HG03135 (cell line): ENCODE results near the gene COL26A1.
"Not testable (repeated sequence)": the region's sequence is repeated elsewhere in the genome, so short reads cannot be mapped to it uniquely, and the experiment has no call there.

Source experiments
- ATAC-seq: cut with Tn5 transposase; IDR thresholded peaks from one replicate; pipeline ENCODE4 v1.9.1; 2021; ENCODE audit warnings: mild to moderate bottlenecking, moderate library complexity; ENCODE audit not compliant: unreplicated experiment

COL26A1 gene

DNA sequence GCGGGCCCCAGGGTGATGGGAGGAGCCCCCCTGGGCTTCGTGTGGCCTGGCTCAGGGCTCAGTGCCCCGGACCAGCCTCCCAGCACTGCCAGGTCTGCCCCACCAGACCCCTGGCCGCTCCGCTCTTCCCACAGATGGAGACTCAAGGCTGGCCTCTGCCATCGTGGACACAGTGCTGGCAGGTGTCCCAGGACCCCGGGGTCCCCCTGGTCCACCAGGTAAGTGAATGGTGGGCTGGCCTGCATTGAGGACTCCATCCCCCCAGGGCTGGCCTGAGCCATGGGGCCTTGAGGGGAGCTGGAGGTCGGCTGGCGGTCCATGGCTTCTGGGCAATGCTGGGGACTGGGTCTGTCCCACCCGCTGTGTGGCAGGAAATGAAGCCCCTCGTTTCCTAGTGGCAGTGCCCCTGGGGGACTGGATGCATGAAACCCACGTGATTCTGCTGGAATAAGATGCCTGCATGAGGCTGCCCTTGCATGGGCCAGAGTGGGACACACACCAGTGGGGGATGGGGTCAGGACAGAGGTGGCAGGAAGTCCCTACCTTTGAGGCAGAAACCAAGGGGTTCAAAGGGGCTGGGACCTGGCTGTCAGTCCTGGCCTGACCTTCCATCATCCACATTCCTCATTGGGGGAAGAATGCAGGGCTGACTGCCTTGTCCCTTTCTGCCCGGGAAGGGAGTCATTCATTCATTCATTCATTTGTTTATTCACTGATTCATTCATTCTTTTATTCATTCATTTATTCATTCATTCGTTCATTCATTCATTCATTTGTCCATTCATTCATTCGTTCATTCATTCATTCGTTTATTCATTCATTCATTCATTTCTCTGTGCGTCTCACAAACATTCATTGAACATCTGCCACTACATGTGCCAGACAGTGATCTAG lies 184.6 kb downstream of the COL26A1 start:
- ATAC-seq = no peak

DNA sequence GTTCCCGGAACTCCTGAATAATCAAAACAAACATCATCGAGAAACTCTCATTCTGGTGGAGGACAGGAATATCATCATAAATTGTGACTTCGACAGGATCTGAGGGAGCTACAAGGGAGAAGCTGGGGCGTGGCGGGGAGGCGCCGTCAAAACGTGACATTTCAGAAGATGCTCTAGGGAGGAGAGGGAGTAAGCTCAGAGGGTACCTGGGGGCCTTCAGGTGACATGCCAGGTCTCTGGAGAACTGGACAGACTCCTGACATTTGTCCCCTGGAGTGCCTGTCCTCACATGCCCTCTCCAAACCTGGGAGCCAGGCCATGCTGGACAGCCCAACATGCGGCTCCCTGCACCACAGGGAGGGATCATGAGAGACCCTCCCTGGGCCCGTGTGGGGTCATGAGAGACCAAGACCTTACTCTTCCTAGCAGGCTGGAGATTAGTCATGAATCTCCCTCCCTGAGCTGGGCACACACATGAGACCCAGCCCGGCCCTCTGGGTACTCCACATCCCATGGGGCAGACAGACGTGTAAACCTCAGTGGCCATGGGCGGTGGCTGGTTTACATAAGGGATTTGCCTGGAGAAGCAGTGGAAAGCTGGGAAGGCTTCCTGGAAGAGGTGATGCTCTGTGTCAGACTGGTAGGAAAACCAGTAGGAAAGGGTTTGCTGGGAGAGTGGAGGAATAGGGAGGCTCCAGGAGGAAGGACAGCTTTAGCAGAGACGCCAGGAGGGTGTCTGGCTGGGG lies 185.4 kb downstream of the COL26A1 start:
- no peak for ATAC-seq

DNA sequence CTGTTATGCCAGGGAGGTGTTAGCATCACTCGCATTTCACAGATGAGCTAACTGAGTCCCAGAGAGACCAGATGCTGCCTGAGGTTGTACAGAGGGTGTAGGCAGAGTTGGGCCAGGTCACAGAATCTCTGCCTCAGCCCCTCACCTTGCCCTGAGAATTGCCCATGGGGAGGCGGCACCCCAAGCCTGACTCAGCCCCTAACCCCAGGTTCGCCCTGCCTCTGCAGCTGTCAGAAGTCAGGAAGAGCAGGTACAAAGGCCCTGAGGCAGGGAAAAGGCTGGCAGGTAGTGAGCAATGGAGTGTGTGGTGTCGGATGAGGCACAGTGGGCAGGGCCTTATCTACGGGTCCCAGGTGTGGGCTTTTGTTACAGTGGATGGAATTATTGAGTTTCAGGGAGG lies 187.1 kb downstream of the COL26A1 start:
- no peak for ATAC-seq

DNA sequence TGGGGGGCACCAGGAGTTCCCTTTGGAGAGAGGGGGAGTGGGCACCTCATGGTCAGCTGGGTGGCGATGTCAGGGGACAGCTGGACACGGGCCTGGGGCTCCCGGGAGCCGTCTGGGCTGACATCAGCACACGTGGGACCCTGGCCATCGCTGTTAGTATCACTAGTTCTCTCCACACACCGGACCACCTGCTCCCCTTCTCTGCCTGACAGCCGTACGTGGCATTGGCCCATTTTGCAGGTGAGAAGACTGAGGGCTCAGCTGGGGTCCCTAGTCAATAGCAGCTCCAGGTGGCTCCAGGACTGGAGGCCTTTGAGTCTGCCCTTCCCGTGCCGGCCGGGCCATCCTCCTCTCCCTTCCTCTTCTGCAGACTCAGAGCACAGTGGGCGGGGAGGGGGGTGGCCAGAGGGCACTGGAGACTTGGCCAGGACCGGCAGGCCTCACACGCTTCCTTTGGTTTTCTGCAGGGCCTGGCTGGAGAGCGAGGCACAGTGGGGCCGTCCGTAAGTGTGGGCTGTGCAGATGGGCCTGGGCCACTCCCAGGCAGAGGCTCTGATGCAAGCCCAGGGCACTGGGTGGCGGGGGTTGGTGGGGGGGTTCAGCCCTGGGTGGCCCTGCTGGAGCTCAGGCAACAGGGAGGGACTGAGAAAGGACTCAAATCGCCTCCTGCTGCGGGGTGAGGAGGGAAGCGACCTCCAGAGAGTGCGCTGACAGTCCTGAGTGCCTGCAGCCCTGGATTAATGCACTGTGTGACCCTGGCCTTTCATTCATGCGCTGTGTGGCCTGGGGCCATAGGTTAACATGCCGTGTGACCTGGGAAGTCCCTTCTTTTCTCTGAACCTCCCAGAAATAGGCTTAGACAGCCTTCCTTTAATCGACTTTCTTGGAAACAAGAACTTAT lies 188.2 kb downstream of the COL26A1 start:
- no peak for ATAC-seq

GRCh38 chr7:101553018-101553770 lies 190.5 kb downstream of the COL26A1 start:
- no peak for ATAC-seq

DNA sequence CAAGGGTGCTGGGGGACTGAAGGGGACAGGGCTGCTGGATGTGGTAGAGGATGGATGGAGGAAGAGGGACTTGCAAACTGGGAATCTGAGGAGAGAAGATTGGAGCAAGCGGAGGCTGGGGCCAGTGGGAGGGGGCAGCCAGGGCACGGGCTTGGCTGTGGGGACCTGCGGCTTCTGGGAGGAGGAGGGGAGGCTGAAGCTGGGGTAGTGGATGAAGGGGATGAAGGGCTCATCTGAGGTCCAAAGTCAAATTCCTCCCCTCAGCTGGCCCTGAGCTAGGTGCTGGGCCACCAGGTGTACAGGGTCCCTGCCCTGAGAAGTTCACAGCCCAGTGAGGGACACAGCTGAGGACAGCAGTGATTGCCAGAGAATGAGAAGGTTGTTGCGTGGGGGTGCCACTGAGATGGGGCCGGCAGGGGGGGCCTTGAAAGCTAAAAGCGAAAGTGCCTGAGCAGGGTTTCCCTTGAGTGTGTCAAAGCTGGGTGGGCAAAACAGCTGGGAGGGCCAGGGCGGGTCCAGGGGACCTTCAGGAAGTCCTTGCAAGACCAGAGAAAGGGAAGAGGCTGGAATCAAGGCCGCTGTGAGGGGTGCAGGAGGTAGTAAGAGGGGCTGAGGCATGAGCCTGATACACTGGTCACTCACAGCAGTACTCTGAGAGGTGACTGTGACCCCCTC lies 191.2 kb downstream of the COL26A1 start:
- no peak for ATAC-seq

GRCh38 chr7:101554584-101555268 lies 192.1 kb downstream of the COL26A1 start:
- no peak for ATAC-seq

DNA sequence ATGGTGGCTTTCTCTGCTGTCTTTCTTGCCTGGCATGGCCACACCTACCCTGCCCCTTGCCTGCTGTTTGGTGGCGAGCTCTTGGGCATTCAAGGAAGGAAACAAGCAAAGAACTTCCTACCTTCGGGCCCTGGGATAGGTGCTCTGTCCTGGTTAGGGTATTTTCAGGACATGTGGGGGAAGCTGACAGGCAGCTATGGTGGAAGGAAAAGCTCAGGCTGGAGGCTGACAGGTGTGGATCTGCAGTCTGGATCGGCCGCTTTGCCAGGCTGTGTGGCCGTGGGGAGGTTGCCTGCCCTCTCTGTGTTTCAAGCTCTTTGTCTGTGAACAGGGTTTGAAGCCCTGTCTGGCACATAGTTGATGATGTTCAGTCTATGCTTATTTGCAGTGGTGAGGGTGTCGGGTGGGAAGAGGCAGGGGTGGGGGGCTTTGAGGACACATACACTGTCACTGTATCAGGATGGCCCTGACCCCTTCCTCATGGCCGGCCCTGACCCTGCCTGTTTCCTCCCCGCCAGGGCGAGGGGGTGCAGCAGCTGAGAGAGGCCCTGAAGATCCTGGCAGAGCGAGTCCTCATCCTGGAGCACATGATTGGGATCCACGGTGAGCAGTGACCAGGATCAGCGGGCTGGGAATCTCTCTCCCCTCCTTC lies 192.7 kb downstream of the COL26A1 start:
- ATAC-seq = no peak

DNA sequence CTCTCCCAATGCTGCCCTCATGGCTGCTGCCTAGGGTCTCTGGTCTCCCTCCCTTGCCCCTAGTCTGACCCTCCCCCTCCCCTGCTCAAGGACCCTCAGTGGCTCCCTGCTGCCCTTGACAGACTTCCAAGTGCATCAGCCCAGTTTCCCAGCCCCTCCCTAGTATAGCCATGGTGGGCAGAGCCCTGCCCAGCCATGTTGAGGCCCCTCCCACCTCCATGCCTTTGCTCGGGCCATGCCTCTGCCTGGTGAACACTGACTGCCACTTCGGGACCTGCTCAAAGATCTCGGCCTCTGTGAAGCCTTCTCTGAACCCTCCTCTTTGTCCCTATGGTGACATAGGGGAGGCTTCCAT lies 193.2 kb downstream of the COL26A1 start:
- ATAC-seq = no peak

DNA sequence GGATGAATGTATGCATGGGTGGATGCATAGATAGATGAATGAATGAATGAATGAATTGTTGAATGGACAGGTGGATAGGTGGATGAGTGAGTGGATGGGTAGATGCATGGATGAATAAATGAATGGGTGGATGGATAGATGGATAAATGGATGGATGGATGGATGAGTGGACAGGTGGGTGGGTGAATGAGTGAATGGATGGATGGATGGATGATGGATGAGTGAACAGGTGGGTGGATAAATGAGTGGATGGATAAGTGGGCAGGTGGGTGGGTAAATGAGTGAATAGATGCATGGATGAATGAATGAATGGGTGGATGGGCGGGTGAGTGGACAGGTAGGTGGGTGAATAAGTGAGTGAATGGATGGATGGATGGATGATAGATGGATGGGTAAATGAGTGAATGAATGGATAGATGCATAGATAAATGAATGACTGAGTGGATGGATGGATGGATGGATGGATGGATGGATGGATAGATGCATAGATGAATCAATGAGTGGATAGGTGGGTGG lies 193.8 kb downstream of the COL26A1 start:
- ATAC-seq = no peak

- ATAC-seq = no peak
Measured at GRCh38 chr7:101557421-101557820, 194.7 kb downstream of the COL26A1 start.

- ATAC-seq = no peak
Measured at GRCh38 chr7:101557978-101558741, 195.5 kb downstream of the COL26A1 start.

DNA sequence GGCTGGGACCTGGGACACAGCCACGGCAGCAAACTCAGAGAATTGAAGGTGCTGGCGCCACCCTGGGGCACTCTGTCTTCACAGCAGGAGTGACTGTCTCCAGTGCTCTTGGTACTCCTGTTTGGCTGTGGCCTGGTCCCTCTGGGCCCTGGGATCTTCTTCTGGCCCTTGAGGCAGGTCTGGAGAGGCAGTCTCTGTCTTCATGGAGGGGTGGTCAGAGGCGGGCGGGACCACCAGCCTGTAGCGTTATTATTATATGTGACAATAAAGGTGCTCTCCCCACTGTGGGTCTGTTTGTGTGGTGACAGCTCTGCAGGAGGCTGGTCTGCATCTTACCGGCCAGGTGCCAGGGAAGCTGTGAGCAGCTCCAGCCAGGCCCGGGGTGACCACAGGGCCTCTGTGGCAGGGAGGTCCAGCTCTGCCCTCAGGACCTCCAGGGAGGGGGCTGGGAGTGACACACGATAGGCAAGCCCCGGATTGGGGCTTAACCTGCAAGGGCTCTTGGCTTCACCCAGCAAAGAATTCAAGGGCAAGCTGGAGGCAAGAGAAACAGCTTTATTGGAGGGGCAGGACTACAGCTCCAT lies 196.2 kb downstream of the COL26A1 start:
- ATAC-seq = no peak

GRCh38 chr7:101559586-101559985 lies 196.9 kb downstream of the COL26A1 start:
- no peak for ATAC-seq

DNA sequence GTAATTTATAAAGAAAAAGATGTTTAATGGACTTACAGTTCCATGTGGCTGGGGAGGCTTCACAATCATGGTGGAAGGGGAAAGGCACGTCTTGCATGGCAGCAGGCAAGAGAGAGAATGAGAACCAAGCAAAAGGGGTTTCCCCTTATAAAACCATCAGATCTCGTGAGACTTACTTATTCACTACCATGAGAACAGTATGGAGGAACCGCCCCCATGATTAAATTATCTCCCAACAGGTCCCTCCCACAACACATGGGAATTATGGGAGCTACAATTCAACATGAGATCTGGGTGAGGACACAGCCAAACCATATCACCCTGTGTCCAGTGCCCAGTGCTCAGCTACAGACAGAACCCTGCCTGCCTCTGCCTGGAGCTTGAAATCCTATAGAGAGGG lies 197.3 kb downstream of the COL26A1 start:
- not testable (repeated sequence) for ATAC-seq

DNA sequence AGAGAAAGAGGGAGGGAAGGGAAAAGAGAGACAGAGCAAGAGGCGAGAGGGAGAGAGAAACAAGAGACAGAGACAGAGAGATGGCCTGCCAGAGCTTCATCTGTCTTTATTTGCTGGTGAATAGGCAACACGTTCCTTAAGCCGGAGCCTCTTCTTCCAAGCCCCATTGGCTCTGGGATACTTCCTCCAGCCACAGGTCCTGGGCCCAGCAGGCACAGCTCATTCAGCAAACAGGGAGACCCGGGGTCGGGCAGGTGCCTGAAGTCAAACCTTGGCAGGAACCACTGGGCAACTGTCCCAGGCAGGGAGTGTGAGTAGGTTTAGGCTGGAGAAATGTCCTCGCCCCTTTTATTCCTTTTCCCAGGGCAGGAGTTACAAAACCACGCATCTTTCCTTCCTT lies 198.2 kb downstream of the COL26A1 start:
- ATAC-seq = no peak

DNA sequence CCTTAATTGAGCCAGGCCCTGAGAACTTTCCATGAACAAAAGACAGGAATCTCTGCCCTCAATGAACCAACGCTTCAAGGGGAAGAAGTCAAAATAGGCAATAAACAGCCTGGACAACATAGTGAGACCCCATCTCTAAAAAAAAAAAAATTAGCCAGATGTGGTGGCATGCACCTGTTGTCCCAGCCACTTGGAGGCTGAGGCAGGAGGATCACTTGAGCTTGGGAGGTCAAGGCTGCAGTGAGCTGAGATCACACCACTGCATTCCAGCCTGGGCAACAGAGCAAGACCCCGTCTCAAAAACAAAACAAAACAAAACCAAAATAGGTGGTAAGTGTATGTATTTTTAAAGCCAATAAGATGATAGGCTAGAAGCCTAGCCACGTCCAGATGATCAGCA lies 198.6 kb downstream of the COL26A1 start:
- ATAC-seq = not testable (repeated sequence)
